Keratinocyte (primary cell): Measurements from ENCODE around the gene GSC2.

Experiments
- EZH2 ChIP-seq: IDR thresholded peaks from one replicate; pipeline ENCODE4 v1.6.1; 2012; ENCODE audit warnings: inconsistent platforms, mild to moderate bottlenecking, low read length, moderate library complexity
- TF ChIP-seq, protein P1 (sequence below), 3 experiments: IDR thresholded peaks in 1 of 3; conservative IDR thresholded peaks in 1 of 3; optimal IDR thresholded peaks in 1 of 3; 2 replicates in 2 of 3; 3 replicates in 1 of 3; pipeline versions ENCODE3 to v1.5.1; 2011; ENCODE audit warnings: low read length in 3 of 3, mild to moderate bottlenecking in 3 of 3, moderate library complexity in 2 of 3, control low read depth in 1 of 3, inconsistent platforms in 1 of 3; ENCODE audit not compliant: insufficient read depth in 2 of 3; ENCODE audit errors: extremely low read depth in 1 of 3

DNA sequence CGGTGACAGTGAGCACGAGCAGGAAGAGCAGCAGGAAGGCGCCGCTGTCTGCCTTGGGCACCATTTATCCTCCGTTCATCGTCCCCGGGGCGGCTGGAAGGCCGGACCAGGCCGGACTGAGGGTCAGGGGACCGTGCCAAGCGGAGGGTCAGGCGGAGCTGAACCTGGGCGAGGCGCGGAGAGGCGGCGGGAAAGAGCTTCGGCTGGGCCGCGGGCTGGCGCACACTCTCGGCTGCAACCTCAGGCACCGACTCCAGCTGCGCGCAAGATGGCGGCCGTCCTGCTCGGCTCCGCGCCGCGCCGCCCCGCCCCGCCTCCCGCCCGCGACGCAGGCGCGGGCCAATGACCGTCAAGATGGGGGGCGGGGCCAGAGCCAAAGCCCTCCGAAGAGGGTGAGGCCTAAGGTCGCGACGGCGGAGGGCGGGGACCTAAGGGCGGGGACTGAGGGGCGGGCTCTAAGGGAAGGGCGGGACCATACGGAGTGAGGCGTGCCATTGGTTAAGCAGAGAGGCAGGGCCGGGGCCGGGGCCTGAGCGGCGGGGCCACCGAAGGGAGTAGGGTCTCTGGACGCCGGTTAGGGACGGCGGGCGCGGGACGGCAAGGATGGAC lies 27.8 kb downstream of the GSC2 start, which contains the start of gene DGCR2:
- TF ChIP-seq, protein P1, sequence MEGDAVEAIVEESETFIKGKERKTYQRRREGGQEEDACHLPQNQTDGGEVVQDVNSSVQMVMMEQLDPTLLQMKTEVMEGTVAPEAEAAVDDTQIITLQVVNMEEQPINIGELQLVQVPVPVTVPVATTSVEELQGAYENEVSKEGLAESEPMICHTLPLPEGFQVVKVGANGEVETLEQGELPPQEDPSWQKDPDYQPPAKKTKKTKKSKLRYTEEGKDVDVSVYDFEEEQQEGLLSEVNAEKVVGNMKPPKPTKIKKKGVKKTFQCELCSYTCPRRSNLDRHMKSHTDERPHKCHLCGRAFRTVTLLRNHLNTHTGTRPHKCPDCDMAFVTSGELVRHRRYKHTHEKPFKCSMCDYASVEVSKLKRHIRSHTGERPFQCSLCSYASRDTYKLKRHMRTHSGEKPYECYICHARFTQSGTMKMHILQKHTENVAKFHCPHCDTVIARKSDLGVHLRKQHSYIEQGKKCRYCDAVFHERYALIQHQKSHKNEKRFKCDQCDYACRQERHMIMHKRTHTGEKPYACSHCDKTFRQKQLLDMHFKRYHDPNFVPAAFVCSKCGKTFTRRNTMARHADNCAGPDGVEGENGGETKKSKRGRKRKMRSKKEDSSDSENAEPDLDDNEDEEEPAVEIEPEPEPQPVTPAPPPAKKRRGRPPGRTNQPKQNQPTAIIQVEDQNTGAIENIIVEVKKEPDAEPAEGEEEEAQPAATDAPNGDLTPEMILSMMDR (optimal IDR thresholded peaks at IDR 0.05 in 1 of 3, IDR thresholded peaks at IDR 0.05 in 1 of 3, conservative IDR thresholded peaks at IDR 0.05 in 1 of 3; ENCODE audit: extremely low read depth in 1 of 3, insufficient read depth in 2 of 3, low read length in 3 of 3), result no peak
- TF ChIP-seq EZH2, result no peak
